ENCODE measurements around the gene CFAP161. TPM values are rescaled to one million over a fixed set of nuclear protein-coding genes. Genes with fewer than 3 reads are reported as not detected.
"Not testable (repeated sequence)": the region's sequence is repeated elsewhere in the genome, so short reads cannot be mapped to it uniquely, and the experiment has no call there.

CFAP161 gene
- total RNA-seq, 1 donor from 2014 or later = 1.4 TPM

DNA sequence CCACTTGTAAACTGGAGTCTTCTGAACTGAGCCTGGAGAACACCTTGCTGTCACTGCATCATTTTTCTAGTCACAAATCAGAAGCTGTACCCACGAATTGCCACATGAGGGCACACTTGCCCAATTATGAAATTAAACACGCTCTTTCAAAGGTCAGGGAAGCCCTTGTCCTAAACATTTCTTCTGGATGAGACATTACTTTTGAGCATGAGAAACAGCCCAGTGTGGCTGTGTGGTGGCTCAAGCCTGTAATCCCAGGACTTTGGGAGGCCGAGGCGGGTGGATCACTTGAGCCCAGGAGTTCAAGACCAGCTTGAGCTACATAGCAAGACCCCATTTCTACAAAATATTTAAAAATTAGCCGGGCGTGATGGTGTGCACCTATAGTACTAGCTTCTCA lies 27.5 kb upstream of the CFAP161 start:
- DNase-seq (ENCODE audit: extremely low read depth, low read depth, low spot score) = no peak

DNA sequence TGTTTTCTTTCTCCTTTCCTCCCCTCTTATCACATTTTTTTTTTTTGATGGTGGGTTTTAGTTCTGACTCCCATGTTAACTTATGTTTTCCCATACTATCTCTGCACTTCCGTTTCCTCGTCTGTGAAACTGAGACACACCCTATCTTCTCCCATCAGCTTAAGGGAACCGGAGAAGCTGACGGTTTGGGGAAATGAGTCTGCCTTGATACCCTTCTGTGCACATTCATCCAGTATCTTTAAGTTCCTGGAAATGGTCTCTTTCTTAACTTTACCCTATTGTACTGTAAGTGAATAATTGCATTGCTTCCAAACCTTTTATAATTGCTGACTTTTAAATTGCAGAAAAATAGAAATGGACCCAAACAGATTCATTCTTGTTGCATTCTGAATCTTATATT lies 26.2 kb upstream of the CFAP161 start:
- no peak for DNase-seq (ENCODE audit: extremely low read depth, low read depth, low spot score)

DNA sequence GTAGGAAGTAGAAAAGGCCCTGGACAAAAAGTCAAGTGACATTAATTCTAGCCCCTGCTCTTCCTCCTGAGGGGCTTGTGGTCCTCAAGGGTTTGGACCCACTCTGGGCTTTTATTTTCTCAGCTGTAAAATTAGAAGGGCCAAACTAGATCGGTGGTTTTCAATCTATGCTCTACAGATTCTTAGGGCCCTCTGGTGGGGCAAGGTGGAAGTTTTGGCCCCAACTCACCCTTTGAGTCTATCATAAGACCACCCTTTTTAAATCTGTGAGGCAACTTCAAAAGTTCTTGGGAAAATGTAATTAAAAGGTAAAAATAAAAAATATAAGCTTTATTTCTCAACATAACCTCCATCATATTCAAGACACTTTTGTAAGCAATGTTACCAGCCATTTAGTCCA lies 25.6 kb upstream of the CFAP161 start:
- no peak for DNase-seq (ENCODE audit: extremely low read depth, low read depth, low spot score)

DNA sequence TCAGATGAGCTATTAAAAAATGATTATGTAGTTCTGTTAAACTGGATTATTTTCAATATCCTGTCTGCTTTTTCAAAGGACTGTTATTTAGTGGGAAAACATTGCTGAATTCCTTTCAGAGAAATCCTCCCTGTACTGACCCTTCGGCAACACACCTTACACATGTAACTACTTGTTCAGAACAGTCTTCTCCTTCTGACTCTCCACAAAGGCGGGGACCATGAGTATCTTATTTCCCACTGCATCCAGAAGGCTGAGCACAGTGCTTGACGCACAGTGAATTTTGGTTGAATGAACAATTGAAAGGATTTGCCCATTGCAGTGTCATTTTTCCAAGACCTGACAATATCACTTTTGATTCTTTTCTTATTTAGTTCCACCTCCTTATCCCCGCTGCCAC lies 23.1 kb upstream of the CFAP161 start:
- DNase-seq (ENCODE audit: extremely low read depth, low read depth, low spot score) = no peak

DNA sequence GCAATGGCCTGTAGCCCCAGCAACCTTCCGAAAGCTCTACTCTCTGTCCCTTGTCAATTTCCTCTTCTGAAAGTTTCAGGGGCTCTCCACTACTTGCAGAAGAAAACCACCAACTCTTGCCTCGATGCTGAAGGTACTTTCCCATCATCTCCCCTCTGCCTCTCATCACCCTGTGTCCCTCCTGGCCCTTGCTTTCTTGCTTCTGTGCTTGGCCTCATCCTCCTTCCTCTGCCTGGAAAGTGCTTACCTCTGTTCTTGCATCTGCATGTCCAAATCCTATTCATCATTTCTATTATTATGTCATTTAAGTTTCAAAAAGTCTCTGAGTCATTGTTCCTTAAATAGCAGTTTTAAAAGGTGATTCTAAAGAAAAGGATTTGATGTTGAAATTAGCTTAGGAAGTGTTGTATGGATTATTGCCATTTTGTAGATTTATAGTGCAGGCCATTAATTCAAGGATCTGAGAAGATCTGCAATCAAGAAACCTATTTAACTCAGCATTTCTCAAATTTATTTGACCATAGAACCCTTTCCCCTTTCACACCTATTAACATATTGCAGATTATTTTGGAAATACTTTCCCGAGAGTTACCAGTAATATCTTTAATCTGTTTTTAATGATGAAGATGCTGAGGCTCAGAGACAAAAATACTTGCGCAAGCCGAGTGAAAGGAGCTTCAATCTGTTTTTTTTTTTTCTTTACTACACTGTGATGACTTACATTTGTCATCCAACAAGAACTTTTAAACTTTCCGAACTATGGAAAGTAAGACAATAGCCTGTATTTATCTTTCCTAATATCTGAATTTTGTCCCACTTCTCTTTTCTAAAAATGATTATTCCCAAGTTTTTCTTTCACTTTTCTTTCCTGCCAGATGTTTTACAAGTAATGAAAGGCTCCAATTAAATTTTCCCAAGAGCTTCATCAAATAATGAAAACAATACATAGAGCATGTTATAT lies 22.3 kb upstream of the CFAP161 start:
- no peak for DNase-seq (ENCODE audit: extremely low read depth, low read depth, low spot score)

DNA sequence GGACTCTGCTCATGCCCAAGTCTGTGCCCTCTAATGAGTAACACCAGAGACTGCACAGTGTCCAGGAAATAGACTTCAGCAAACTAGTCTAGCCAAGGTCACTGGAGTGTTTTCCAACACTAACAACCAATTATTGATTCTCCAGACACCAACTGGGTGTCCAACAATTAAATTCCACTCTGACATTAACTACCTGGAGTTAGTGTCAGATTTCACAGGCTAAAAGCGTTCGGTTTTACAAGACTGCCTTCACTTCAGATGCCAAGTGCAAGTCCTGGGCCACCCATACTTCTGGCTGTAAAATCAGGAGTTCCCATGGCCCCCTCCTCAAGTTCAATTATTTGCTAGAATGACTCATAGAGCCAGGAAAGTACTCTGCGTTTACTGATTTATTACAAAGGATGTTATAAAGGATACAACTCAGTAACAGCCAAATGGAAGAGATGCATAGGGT lies 20.8 kb upstream of the CFAP161 start:
- no peak for DNase-seq (ENCODE audit: extremely low read depth, low read depth, low spot score)

DNA sequence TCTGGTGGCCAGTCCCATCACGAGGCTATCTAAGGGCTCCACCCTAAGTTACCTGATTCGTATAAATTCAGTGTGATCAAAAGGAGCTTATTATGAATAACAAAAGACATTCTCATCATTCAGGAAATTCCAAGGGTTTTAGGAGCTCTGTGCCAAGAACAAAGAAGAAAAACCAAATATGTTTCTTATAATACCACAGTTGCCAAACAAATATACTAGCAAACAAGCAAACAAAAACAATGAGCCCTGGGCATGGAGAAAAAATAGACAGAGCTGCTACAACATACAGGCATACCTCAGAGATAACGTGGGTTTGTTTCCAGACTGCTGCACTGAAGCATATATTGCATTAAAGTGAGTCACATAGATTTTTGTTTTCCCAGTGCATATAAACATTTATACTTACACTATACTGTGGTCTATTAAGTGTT lies 20.2 kb upstream of the CFAP161 start:
- no peak for DNase-seq (ENCODE audit: extremely low read depth, low read depth, low spot score)

DNA sequence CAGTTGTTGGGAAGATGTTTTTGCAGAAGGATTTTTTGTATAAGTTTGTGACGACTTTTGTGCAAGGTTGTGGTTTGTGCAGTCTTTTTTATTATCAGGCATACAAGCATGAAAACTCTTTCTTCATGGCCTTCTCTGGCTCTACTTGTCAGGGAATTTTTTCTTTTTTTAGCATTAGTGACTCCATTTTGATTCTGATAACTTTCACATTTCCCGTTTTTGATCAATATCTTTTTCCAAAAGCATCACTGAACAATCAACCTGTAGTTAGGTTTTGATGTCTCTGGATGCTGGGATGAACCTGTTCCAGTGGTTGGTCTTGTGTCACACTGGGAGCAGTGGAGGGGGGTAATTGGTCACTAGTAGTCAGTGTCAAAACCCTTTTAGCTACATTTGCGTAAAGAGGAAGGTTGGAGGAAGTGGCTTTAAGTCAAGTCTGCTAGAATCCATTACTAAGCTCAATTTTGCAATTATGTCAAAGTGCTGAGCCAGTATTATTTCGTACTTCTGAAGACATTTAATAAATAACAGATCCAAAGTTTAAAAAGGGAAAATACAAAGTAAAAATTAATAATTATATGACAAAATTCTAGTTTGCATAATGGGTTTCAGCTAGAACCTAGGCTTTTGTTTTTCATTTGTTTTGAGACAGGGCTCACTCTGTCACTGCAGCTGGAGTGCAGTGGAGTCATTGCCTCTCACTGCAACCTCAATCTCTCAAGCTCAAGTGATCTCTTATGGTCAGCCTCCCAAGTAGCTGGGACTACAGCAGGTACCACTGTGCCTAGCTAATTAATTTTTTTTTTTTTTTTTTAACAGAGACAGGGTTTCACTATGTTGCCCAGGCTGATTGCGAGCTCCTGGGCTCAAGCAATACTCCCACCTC lies 18.8 kb upstream of the CFAP161 start:
- DNase-seq (ENCODE audit: extremely low read depth, low read depth, low spot score) = no peak

DNA sequence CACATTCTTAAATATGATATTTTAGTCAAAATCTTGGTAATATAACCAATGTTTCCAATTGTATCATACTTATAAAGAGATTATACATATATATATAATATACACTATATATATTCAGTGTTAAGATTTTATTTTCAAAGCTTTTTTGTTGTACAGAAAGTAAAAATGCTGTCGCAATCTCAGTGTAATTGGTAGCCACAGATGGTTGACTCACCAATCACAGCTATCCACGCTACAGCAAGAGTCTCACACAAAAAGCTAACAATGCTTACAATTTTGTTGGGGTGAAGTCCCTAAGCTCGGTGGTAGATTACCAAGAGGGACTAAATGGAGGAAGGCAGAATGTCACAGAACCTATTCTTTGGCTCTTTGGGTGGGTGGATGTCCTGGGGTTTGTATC lies 16.9 kb upstream of the CFAP161 start:
- DNase-seq (ENCODE audit: extremely low read depth, low read depth, low spot score) = no peak

DNA sequence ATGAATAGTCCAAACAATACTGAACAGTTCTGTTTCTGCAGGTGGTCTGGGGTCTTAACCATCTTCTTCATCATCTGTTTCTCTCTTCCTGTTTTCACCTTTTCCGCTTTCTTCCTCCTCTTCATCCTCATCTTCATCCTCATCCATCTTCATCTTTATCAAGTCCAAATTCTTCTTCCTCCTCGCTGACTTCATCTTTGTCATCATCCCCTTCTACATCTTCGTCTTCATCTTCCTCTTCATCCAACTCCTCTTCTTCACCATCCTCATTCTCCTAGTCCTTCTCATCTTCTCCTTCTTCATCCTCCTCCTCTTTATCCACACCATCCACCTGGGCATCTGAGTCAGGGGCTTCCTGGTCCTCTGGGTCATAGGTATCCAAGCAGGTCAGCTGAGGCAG lies 16.5 kb upstream of the CFAP161 start:
- no peak for DNase-seq (ENCODE audit: extremely low read depth, low read depth, low spot score)

DNA sequence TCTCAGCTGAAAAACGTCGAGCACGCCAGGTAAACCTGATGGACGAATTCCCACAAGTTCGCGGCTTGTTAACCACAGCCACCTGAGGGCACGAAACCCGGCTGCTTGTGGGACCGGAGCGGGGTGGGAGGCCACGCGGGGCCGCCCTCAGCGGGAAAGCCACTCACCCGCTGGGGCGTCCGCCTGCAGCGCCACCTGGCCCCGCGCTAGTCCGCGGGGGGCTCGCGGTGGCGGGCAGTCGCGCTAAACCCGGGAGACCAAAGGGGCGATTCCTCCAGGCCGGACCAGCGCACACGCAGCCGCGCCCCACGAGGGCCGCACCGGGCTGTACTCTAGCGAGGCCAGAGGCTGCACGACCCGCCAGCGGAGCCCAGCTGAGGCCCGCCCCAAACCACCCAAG lies 15.7 kb upstream of the CFAP161 start:
- no peak for DNase-seq (ENCODE audit: extremely low read depth, low read depth, low spot score)

DNA sequence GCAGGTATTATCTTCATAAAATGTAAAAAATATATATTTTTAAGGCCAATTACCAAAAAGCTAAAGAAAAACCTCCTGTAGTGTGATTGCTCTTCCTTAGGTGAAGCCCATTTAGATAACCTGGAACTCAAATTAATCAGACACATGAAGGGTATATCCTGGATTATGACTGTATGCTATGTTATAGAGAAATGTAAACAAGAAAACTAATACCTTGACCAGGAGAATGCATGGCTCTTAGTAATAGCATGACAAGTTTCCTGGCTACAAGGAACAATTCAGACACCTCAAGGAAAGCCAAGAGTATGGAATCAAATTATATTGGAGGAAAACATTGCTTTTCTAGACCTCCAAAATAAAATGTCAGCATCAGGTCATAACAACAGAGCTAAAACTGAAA lies 14.0 kb upstream of the CFAP161 start:
- no peak for DNase-seq (ENCODE audit: extremely low read depth, low read depth, low spot score)

DNA sequence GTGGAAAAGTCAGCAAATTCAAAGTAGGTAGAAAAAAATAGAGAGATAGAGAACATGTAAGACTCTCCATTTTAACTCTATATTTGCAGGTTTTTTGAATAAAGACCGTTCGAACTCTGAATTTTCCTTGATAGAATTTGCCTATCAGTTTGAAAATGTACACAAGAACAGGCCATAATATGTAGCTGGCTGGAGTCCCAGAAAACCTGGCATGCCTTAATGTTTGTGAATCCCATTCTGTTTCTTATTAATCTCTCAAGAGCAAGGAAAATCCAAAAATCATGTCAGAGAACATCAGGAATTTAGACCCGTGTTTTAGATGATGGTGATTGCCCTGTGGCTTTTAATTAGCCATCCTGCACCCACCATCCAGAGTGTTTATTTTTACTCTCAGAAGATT lies 7.2 kb upstream of the CFAP161 start:
- no peak for DNase-seq (ENCODE audit: extremely low read depth, low read depth, low spot score)

DNA sequence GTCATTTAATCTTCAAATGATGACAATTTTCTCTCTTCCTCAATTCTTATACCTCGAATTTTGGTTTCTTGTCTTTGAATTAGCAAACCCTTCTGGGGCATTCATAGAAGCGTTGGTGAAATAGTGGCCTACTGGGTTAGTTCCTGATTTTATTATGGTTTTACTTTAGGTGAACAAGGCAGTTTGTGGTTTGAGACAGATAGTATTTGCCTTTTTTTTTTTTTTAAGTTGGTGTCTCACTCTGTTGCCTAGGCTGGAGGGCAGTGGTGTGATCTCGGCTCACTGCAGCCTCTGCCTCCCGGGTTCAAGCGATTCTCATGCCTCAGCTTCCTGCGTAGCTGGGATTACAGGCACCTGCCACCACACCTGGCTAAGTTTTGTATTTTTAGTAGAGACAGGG lies 7.4 kb downstream of the CFAP161 start:
- not testable (repeated sequence) for DNase-seq (ENCODE audit: extremely low read depth, low read depth, low spot score)

DNA sequence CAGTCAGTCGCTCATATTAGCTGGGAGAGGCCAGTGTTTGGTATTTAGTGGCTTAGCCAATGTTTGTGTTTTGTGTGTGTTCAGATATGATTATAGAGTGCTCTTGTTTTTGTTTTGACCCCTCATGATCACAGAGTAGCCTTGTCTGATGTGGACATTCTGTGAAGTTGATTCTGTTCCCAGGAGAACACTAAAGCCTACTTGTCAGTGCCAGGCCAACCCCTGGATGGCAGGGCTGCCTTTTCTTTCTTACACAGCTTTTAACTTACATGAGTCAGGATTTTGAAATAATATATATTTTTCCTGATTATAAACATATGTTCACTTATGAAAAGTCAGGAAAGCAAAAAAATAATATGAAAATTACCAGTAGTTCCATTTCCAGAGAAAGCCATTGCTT lies 11.9 kb downstream of the CFAP161 start:
- no peak for DNase-seq (ENCODE audit: extremely low read depth, low read depth, low spot score)

DNA sequence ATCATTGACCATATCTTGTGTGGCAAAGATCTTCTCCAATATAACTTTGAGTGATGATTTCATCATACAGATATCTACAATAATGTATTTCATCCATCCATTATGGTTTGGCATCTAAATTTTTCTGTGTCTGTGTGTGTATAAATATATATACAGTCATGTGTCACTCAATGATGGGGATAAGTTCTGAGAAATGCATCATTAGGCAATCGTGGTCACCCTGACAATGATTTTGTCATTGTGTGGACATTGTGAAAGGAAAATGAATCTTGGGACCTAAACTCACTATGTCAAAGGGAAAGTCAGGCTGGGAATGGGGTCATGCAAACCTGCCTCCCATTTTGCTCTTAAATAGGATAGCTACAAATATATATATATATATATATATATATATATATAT lies 12.4 kb downstream of the CFAP161 start:
- no peak for DNase-seq (ENCODE audit: extremely low read depth, low read depth, low spot score)

DNA sequence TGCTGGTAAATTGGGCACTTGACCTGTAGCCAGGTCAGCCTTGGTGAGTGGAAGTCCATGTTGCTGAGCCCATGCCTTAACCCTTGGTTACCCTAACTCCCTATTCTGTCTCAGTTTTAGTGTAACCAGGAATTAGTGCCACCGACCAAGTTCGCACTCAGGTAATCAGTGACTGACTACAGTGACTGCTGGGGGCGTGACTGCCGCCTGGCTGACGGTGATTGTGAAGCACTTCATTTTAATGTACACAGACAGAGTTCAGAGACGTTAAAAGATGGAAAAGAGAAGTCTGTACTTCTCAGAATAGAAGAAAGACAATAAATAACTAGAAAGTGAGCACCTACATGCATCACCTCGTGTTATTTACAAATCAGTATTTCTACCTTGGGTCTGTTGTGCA lies 17.3 kb downstream of the CFAP161 start:
- DNase-seq (ENCODE audit: extremely low read depth, low read depth, low spot score) = no peak

DNA sequence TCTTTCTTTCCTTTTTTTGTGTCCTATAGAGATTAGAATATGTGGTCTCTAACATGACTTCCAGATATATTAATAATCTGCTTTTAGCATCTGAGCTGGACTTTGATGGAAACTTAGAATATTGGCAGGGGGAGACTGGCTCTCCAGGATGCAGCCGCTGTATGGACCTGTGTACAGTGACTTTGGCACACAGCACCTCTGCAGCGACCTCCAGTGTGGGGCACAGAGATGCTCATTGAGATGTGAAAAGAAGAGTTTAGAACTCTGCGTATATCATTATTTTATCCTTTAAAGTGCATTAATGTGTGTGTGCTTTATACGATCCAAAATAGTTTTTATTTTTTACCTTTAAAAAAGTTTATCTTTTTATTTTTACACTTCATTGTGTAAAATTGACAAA lies 18.3 kb downstream of the CFAP161 start:
- no peak for DNase-seq (ENCODE audit: extremely low read depth, low read depth, low spot score)

DNA sequence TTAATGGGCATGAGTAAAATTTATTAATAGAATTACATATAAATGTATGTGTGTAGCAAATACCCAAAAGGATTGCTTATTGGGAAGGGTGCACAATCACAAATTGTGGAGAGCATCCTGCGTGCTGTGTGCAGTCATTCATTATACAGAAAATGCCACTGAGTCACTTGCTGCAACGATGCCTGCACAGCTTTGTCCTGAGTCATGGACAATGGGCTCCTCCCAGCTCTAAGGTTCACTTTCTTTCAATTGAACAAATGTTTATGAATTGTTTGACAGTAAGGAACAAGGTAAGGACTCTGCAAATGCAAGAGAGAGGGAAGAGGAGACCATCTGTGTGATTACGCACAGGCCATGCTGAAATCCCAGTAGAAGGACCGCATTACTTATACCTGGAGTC lies 18.7 kb downstream of the CFAP161 start:
- DNase-seq (ENCODE audit: extremely low read depth, low read depth, low spot score) = no peak

DNA sequence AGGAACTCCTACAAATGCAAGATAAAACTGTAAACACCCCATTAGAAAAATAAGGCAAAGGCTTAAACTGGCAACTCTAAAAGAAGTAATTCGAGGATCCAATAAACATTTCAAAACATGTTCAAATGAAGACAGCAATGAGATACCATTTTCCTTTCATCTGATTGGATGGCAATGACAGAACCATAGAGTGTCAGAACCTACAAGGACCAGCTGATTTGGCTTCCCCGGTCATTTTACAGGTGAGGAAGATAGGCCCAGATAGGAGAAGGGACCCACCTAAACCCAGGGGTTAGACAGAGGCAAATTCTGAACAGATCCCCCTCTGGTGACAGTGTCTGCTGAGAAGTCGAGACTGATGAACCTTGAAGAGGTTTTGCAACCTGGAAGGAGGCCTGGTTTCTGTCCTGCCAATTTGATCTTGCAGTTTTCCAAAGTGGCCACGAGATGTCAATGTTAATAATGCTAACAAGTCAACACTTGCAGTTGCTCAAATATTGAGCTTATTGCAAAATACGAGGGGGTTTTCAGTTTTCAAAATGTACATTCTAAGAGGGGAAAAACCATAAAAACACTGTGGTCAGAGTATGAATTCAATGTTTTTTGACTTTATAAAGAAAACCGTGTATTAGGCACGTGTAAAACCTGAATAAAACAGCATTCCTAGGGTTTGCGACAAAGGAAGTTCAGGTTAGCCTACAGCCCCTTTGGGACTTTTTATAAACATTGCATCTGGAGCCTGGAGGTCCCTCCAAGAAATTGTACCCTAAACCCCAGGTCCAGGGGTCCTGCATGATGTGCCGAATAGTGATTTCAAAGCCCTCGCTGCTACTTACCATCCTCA lies 21.5 kb downstream of the CFAP161 start:
- peak; percentile 5 for DNase-seq (ENCODE audit: extremely low read depth, low read depth, low spot score)

DNA sequence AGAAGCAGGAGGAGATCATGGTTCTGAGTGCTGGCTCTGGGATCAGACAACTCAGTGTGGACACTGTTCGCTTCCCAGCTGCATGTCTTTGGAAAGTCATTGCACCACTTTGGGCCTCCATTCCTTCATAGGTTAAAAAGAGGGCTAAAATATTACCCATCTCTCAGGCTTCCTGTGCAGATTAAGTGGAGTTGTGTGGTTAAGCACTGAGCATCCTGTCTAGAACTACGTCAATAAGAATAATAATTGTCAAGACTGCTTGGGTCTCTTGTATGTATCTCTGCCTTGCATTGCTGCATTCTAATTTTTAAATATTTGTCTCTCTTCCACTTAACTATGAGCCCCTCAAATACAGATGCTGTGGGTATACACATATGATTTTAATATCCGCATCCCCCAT lies 22.3 kb downstream of the CFAP161 start:
- DNase-seq (ENCODE audit: extremely low read depth, low read depth, low spot score) = no peak
